ENCODE data around the gene LIMA1. TPM values are rescaled to one million over a fixed set of nuclear protein-coding genes. Genes with fewer than 3 reads are reported as not detected.

The LIMA1 gene
- total RNA-seq, 4 donors from 2014 or later = 53.0 to 75.4 (median 66.7) TPM

DNA sequence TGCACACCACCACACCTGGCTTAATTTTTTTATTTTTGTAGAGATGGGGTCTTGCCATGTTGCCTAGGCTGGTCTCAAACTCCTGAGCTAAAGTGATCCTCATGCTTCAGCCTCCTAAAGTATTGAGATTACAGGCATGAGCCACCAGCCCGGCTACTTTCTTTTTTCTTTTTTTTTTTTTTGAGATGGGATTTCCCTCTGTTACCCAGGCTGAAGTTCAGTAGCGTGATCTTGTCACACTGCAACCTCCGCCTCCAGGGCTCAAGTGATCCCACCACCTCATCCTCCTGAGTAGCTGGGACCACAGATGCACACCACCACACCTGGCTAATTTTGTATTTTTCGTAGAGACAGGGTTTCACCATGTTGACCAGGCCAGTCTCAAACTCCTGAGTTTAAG, 51.1 kb downstream of the LIMA1 start:
- Histone ChIP-seq H3K4me3 (replicated peaks in 1 of 3) (no peak overlapping the region), H3K27me3 (no peaks in the 10 kb centered on the region), H3K36me3 (no peaks in the 10 kb centered on the region), H3K9me3 (no peaks in the 10 kb centered on the region), H3K27ac (peak overlapping the region; percentile 43 to 83 (median 76)), H3K4me1 (peaks cover 8 to 14% of the 10 kb centered on the region in 2 donors)
- TF ChIP-seq CTCF (IDR thresholded peaks at IDR 0.05) = no peak
- TF ChIP-seq POLR2A (IDR thresholded peaks at IDR 0.05) = no peak
- WGBS, 2 donors = 90 to 94% methylated on average over 4 of the region's 4 CpGs
- no peak for DNase-seq
- intact Hi-C loops (cut with DNase I) = no loop called here

DNA sequence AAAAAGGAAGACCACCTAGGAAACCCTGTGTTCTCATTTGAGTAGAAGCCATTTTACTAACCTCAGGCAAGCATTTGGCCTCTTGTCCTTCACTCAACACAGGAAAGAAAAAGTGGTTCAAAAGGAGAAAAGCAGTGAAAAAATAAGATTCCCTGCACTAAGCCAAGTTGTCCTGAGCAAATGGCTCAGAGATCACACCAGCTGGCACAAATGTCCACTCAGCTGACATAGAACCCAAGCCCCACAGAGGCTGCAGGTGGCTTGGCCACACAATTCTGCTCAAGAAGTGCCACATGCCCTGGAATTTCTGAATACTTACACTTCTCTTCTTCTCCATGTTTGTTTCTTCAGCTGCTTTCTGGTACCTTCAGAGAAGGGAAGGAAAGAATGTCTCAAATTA, 52.0 kb downstream of the LIMA1 start:
- Histone ChIP-seq H3K27ac (peak overlapping the region in 2 of 3 donors; percentile 13 to 76), H3K36me3 (no peaks in the 10 kb centered on the region), H3K4me1 (peaks cover 8 to 14% of the 10 kb centered on the region in 2 donors), H3K9me3 (no peaks in the 10 kb centered on the region), H3K27me3 (no peaks in the 10 kb centered on the region), H3K4me3 (replicated peaks in 1 of 3) (no peak overlapping the region)
- TF ChIP-seq POLR2A (IDR thresholded peaks at IDR 0.05) = no peak
- no peak for TF ChIP-seq CTCF (IDR thresholded peaks at IDR 0.05)
- peak in 1 of 2 donors; percentile 33 for DNase-seq
- intact Hi-C loops (cut with DNase I) = no loop called here

DNA sequence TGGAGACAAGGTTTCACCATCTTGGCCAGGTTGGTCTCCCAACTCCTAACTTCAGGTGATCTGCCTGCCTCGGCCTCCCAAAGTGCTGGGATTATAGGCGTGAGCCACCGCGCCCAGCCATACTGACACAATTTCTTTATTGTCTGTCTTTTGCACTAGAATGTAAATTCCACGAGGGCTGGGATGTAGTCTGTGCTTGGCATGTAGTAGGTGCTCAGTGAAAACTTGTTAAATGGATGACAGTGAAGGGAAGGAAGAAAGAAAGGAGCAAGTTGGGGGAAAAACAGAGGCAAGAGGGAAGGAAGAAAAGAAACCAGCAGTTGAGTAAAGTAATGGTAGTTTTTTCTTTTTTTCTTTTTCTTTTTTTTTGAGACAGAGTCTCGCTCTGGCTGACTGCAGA, 53.1 kb downstream of the LIMA1 start:
- no peak for TF ChIP-seq CTCF (IDR thresholded peaks at IDR 0.05)
- no peak for TF ChIP-seq POLR2A (IDR thresholded peaks at IDR 0.05)
- Histone ChIP-seq H3K9me3 (no peaks in the 10 kb centered on the region), H3K4me3 (replicated peaks in 1 of 3) (no peak overlapping the region), H3K27me3 (no peaks in the 10 kb centered on the region), H3K27ac (no peak overlapping the region), H3K36me3 (no peaks in the 10 kb centered on the region), H3K4me1 (peaks cover 8 to 14% of the 10 kb centered on the region in 2 donors)
- WGBS, 2 donors = 94 to 98% methylated on average over 6 of the region's 6 CpGs
- DNase-seq = no peak
- intact Hi-C loops (cut with DNase I) = no loop called here

DNA sequence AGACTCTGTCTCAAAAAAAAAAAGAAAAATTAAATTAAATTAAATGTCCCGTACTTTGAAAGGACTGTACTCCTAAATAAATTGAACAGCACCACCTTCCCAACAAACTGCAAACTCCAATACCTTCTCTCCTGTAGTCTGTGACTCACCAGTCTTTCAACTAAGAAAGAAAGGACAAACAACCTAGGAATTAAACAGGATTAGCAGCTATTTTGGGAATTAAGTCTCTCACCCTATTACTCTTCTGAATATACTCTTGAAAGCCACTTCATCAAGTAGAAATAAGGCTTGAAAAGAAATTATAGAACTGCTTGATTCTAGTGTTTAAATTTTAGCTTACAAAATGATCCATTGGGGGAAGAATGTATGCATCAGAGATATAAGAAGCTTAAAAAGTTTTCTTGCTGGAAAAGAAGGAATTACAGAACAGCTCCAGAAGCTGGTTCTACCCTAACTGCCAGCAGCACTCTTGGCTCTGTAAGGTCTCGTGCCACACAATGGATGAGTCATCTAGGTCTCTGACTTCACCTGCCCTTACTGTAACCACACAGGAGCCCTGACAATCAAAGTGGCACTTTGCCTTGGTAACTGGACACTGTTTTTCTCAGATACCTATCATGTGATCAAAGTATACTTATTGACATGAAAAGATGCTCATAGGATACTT, 59.2 kb downstream of the LIMA1 start:
- no peaks in the 10 kb centered on the region for H3K27me3 ChIP-seq
- 78 to 79% methylated on average over 2 of the region's 2 CpGs for WGBS, 2 donors
- H3K4me1 ChIP-seq = peaks cover 21 to 43% of the 10 kb centered on the region in 2 donors
- intact Hi-C loops (cut with DNase I) = no loop called here
- no peak overlapping the region for H3K4me3 ChIP-seq (replicated peaks in 1 of 3)
- no peaks in the 10 kb centered on the region for H3K36me3 ChIP-seq
- TF ChIP-seq CTCF (IDR thresholded peaks at IDR 0.05) (no peak), POLR2A (IDR thresholded peaks at IDR 0.05) (no peak)
- peak overlapping the region in 2 of 3 donors; percentile 6 to 15 for H3K27ac ChIP-seq
- H3K9me3 ChIP-seq = no peaks in the 10 kb centered on the region
- peak; percentile 20 to 49 for DNase-seq

- H3K36me3 ChIP-seq = no peaks in the 10 kb centered on the region
- no peaks in the 10 kb centered on the region for H3K27me3 ChIP-seq
- no peaks in the 10 kb centered on the region for H3K9me3 ChIP-seq
- H3K4me3 ChIP-seq (replicated peaks in 1 of 3) = peak overlapping the region in 1 of 3 donors; percentile 18
- intact Hi-C loops (cut with DNase I) = no loop called here
- peak overlapping the region; percentile 46 to 68 (median 56) for H3K27ac ChIP-seq
- 37 to 54% methylated on average over 5 of the region's 5 CpGs for WGBS, 2 donors
- peaks cover 21 to 43% of the 10 kb centered on the region in 2 donors for H3K4me1 ChIP-seq
- peak in 2 of 6 experiments; percentile 18 to 24 for TF ChIP-seq CTCF (IDR thresholded peaks at IDR 0.05)
- TF ChIP-seq POLR2A (IDR thresholded peaks at IDR 0.05) = peak in 1 of 2 donors; percentile 38
- DNase-seq = peak; percentile 20 to 59
Measured at GRCh38 chr12:50222275-50222783, 61.0 kb downstream of the LIMA1 start.

Measured in thyroid gland (tissue), 4 donors.